GM10248 (cell line): ENCODE results near the gene SMARCA4.
"Not testable (repeated sequence)": the region's sequence is repeated elsewhere in the genome, so short reads cannot be mapped to it uniquely, and the experiment has no call there.

Experiments
- CTCF ChIA-PET: fragments of 300-600 bp; sonication (Branson Sonifier 250); formaldehyde crosslinking; extraction: SDS; loops from one replicate; lab custom pipeline; 2021; ENCODE audit warnings: antibody characterized with exemption; lab: Yijun Ruan, JAX
- POLR2A ChIA-PET: fragments of 350-650 bp; sonication (Branson Sonifier 250); formaldehyde crosslinking; extraction: SDS; loops from one replicate; lab custom pipeline; 2020; ENCODE audit warnings: antibody characterized with exemption; lab: Yijun Ruan, JAX
- DNase-seq: peaks from one replicate; pipeline ENCODE4 v3.0.0; 2012; ENCODE audit errors: extremely low spot score
- TF ChIP-seq, protein P1 (sequence below): IDR thresholded peaks from 2 replicates; pipeline ENCODE4 v1.5.1; 2012; ENCODE audit warnings: mild to moderate bottlenecking, low read depth; ENCODE audit errors: extremely low read depth, missing control alignments, control extremely low read depth

The SMARCA4 gene

DNA sequence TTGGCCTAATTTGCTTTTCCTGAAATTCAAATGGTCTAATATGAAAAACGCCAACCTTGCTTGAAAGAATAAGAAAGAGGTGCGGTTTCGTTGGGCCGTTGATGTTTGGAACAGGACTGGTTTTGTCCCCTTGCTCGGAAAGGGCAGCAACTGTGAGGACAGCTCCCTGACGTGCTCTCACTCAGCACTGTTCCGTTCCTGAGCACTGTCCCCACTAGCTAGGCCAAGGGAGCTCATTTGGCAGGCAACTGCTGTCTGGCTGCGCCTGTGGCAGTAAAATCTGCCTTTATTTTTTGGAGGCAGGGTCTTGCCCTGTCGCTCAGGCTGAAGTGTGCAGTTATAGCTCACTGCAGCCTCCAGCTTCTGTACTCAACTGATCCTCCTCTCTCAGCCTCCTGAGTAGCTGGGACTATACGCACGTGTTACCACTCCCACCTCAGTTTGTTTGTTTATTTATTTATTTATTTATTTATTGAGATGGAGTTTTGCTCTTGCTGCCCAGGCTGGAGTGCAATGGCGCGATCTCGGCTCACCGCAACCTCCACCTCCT is 132.9 kb downstream of the SMARCA4 start:
- DNase-seq = no peak
- CTCF ChIA-PET = interaction anchor here (1.0 to 6.8 kb wide), 9 partner anchors 9 to 376 kb away, joined by 3 to 31 read pairs (median 3); partner anchors contain the start of genes DNM2 and PRKCSH
- POLR2A ChIA-PET = no interaction called here
- TF ChIP-seq, protein P1, sequence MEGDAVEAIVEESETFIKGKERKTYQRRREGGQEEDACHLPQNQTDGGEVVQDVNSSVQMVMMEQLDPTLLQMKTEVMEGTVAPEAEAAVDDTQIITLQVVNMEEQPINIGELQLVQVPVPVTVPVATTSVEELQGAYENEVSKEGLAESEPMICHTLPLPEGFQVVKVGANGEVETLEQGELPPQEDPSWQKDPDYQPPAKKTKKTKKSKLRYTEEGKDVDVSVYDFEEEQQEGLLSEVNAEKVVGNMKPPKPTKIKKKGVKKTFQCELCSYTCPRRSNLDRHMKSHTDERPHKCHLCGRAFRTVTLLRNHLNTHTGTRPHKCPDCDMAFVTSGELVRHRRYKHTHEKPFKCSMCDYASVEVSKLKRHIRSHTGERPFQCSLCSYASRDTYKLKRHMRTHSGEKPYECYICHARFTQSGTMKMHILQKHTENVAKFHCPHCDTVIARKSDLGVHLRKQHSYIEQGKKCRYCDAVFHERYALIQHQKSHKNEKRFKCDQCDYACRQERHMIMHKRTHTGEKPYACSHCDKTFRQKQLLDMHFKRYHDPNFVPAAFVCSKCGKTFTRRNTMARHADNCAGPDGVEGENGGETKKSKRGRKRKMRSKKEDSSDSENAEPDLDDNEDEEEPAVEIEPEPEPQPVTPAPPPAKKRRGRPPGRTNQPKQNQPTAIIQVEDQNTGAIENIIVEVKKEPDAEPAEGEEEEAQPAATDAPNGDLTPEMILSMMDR = no peak

DNA sequence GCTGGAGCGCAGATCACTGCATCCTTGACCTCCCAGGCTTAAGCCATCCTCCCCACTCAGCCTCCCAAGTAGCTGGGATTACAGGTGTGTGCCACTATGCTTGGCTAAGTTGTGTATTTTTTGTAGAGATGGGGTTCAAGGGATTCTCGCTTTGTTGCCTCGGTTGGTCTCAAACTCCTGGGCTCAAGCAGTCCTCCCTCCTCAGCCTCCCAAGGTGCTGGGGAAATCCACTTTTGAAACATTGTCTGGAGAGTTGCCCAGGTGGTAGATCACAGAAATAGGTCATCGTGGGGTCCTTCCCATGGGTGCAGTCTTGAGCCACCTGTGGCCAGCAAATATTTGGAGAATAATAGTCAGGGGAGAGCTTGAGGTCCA is 133.7 kb downstream of the SMARCA4 start:
- DNase-seq = no peak
- ChIA-PET POLR2A (interaction anchor here (0.7 kb wide), 1 partner anchor 58 kb away, joined by 5 read pairs; no protein-coding TSS in a partner anchor), CTCF (interaction anchor here (1.0 to 6.8 kb wide), 6 partner anchors 10 to 341 kb away, joined by 3 to 31 read pairs (median 6); partner anchors contain the start of gene PRKCSH)
- TF ChIP-seq, protein P1 = no peak

DNA sequence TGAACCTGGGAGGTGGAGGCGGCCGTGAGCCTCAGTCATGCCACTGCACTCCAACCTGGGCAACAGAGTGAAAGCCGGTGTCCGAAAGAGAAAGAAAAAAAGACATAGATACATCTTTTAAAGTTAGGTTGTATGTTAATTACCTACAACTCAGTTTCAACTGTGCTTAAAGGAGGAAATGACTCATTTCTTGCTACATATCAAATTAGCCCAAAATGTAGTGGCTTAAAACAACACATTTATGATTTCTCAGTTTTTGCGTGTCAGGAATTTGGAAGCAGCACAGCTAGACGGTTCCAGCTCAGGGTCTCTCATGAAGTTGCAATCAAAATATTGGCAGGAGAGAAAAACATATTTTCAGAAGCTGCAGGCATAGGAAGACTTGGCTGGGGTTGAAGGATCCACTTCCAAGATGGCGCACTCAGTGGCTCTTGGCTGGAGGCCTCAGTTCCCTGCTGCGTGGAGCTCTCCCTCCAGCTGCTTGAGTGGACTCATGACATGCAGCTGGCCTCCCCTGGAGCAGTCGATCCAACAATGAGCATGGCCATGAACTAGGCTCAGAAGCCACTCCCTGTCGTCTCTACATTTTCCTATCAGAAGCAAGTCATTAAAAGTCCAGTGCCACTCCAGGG is 135.5 kb downstream of the SMARCA4 start:
- ChIA-PET CTCF (interaction anchor here (0.9 to 2.9 kb wide), 2 partner anchors 29 to 61 kb away, joined by 3 to 15 read pairs; no protein-coding TSS in a partner anchor), POLR2A (interaction anchor here (0.6 kb wide), 1 partner anchor 23 kb away, joined by 3 read pairs; no protein-coding TSS in a partner anchor)
- TF ChIP-seq, protein P1 = no peak
- DNase-seq = peak; percentile 52

DNA sequence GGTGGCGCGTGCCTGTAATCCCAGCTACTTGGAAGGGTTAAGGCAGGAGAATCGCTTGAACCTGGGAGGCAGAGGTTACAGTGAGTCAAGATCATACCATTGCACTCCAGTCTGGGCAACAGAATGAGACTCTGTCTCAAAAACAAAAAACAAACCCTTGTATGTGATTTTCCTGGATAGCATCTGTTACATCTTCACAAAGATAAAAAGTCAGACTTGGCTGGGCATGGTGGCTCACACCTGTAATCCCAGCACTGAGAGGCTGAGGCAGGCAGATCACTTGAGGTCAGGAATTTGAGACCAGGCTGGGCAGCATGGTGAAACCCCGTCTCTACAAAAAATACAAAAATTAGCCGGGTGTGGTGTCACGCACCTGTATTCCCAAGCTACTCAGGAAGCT is 136.5 kb downstream of the SMARCA4 start:
- POLR2A ChIA-PET, DNase-seq: not testable (repeated sequence)
- CTCF ChIA-PET = interaction anchor here (0.9 to 2.9 kb wide), 3 partner anchors 28 to 62 kb away, joined by 3 to 15 read pairs (median 4); no protein-coding TSS in a partner anchor

DNA sequence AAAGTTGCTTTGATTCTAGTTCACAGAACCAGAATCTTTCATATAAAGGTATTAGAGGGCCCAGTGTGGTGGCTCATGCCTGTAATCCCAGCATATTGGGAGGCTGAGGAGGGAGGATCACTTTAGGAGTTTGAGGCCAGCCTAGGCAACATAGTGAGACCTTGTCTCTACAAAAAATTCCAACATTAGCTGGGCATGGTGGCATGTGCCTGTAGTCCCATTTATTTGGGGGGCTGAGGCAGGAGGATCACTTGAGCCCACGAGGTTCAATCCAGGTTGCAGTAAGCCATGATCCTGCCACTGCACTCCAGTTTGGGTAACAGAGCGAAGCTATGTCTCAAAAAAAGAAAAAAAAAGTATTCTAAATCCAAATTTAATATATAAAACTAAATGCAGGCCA is 137.5 kb downstream of the SMARCA4 start:
- CTCF ChIA-PET = interaction anchor here (1.4 kb wide), 1 partner anchor 28 kb away, joined by 4 read pairs; no protein-coding TSS in a partner anchor
- TF ChIP-seq, protein P1 = no peak
- no peak for DNase-seq
- POLR2A ChIA-PET = no interaction called here

DNA sequence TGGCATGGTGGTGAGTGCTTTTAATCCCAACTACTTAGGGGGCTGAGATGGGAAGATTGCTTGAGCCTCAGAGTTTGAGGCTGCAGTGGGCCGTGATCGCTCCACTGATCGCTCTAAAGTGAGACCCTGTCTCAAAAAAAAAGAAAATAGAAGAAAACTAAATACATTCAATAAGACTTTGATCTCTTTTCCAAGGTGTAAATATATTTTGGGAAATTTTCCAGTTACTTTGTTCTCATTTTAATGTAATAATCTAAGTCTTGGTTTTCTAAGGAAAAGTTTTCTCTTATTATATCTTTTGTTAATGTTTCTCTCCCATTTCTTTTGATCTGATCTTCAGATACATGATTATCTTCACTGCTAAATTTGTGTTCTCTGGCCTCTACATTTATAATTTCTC is 138.0 kb downstream of the SMARCA4 start:
- TF ChIP-seq, protein P1 = no peak
- POLR2A ChIA-PET = no interaction called here
- CTCF ChIA-PET = interaction anchor here (1.4 kb wide), 1 partner anchor 27 kb away, joined by 4 read pairs; no protein-coding TSS in a partner anchor
- DNase-seq = no peak

DNA sequence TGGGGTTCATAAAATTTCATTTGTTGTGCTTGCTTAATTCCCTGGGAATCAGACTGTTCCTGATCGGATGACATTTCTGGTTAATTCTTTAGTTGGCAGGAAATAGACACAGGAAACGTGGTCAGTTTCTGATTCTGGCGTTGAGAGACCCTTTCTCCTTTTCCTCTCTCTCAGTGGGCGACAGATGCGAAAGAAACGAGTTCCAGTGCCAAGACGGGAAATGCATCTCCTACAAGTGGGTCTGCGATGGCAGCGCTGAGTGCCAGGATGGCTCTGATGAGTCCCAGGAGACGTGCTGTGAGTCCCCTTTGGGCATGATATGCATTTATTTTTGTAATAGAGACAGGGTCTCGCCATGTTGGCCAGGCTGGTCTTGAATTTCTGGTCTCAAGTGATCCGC is 139.2 kb downstream of the SMARCA4 start:
- POLR2A ChIA-PET = interaction anchor here (0.6 kb wide), 1 partner anchor 114 kb away, joined by 7 read pairs; no protein-coding TSS in a partner anchor

More for the DNA sequence above, 139.2 kb downstream of the SMARCA4 start:
- no peak for DNase-seq
- CTCF ChIA-PET = no interaction called here
- TF ChIP-seq, protein P1 = no peak
